Stimulated activated CD8-positive, alpha-beta memory T cell treated with anti-CD3 and anti-CD28 coated beads, Interleukin-2, amount 100 ng/mL, for 1 hour (primary cell): ENCODE data around the gene ARMH3.
"Not testable (repeated sequence)": the region's sequence is repeated elsewhere in the genome, so short reads cannot be mapped to it uniquely, and the experiment has no call there.

Experiments used
- DNase-seq, 2 donors: peaks; one replicate each; pipeline ENCODE4 v3.0.0-alpha.2; 2020; ENCODE audit warnings: low read depth in 2 of 2

ARMH3 gene

DNA sequence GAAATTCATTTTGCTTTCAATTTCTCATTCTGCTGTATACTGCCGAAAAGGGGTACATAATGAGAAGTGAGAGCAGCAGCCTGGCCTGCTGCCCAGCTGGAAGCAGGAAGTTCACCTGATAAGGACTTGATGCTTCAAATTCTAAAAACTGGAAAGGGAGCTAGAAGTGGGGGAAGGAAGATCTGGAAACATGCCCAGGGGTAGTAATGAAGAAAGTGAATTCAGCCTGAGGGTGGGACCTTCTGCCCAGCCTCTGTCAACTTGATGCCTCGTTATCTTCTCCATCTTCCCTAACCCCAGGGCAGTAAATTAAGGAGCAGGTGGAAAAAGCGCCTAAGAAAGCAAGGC, 69.4 kb downstream of the ARMH3 start:
- no peak for DNase-seq

DNA sequence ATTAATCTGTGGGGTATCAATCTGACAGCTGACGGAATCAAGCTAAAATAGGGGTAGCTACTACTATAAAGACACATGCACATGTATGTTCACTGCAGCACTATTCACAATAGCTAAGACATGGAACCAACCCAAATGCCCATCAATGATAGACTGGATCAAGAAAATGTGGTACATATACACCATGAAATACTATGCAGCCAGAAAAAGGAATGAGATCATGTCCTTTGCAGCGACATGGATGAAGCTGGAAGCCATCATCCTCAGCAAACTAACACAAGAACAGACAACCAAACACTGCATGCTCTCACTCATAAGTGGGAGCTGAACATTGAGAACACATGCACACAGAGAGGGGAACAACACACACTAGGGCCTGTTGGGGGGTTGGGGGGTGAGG, 75.3 kb downstream of the ARMH3 start:
- DNase-seq = not testable (repeated sequence)

DNA sequence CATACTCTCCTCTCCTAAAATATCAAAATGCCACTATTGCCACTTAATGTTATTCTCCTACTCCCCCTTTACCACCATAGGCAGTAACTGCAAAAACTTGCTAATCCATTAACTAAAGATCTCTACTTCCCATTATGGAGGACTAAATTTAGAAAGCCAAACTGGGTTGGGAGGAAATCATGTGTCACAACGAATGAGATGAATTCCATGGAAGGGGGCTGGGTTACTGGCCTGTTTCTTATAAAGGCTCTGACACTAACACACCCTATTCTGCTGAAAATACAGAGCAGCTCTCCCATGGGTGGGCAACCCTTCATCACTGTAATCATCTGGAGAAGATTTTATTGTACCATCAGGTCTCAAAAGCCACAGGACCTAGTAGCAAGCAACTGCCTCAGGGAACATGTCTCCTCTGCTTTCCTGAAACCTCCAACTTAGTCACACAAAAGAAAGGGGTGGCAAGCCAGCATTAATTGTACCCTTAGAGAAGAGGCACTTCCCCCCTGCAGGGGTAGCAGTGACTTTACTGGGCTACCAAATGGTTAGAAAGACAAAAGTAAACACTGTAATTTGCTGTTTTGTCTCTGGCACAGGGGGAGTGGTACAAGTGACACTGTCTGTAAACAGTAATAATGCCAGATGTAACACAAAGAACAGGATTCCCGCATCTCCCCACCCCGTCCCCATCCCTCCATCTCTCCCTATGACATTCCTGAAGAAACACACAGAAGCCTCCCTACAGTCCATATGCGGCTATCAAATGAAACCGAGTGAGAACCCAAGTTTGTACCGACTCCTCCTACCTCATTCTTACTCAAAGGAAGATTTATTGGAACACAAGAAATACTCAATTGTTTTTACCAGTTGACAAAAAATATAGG, 81.6 kb downstream of the ARMH3 start:
- DNase-seq = no peak

DNA sequence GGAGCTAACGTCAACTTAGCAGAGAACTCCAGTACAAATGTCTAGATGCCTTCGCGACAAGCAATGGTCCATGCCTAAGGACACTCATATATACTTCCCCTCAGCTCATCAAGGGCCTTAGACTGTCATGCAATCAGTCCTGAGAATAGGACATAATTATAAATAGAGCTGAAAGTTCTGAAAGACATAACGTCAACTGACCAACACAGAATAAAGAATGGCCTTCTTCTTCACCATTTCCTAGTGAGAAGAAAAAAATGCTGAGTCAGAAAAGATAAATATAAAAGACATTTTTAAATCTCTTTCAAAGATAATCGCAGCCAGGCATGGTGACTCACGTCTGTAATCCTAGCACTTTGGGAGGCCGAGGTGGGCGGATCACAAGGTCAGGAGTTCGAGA, 83.2 kb downstream of the ARMH3 start:
- DNase-seq = no peak

DNA sequence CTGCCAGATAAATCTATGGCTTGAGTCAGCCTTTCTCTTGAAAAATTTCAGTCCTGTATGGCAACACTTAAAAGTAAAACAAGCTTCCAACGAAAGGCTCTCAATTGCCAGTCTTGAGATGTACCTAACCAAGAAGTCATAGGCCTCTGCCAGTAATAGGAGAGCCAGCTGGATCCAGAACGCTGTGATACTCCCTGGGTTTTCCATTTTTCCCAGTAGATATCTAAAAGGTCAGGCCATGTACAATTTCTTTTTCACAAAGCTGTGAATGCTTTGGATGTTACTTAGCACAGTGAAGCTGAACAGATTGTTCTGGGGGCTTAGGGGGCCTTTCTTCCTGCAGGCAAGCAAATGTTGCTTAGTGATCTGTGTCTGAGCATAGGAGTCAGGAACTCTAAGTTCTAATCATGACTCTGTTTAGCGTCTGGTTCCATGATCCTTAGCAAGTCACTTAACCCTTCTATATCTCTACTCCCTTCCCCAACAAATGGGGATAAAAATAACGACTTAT, 86.5 kb downstream of the ARMH3 start:
- DNase-seq = no peak

DNA sequence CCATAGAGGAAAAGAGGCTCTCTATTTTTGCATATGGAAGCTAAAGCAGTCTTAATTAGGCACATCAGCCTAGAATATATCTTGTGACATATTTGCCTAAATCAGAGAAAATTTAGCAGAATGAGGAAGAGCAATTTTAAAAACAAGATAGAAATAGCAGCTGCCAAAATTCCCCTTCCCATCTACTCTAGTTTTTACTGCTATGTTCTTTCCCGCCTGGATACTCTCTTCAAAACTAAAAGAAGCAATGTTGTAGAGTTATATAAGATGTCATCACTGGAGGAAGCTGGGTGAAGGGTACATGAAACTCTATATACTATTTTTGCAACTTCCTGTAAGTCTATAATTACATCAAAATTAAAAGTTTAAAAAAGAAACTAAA, 87.0 kb downstream of the ARMH3 start:
- no peak for DNase-seq

DNA sequence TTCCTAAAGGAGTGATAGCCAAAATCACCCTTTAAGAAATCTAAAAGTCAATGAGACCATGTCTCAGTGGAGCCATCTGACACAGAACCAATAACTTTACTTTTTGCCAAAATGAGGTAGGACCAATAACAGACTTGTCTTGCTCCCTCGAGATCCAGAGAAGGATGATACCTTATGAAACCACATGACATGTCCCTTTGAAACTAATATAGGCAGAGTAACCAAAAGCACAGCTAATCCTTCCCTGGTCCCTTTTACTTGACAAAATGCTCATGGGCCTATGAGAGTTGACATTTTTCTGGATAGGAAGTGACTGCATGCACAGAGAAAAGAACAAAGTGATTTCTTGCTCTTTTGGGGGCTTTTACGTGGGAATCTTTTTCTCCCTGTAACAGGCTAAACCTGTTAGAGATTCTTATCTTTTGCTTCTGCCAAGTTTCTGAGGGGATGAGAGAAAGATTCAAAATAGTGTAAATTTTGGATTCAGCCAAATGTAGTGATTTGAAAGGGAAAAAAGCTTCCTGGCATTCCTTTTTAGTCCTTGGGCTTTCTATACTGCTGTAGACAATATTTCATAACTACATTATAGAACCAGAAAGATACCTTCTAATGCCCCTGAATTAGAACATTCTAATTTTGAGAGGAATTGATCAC, 87.6 kb downstream of the ARMH3 start:
- DNase-seq = no peak

DNA sequence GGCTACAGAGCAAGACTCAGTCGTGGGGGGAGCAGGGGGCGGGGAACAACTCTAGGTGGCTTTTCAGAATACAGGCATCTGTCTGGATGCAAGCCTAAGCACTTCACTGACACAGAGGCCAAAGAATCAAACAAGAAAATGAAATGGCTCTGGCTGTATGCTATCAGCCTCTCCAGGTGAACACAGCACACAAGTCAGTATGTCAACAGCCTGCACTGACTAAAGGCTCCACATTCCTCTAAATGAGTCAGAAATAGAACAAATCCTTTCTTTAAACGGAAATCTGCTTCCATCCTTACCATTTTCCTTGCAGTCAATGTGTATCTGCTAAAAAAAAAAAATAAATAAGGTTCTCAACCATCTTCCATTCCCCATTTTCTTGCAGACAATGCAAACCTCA, 88.3 kb downstream of the ARMH3 start:
- DNase-seq = no peak

DNA sequence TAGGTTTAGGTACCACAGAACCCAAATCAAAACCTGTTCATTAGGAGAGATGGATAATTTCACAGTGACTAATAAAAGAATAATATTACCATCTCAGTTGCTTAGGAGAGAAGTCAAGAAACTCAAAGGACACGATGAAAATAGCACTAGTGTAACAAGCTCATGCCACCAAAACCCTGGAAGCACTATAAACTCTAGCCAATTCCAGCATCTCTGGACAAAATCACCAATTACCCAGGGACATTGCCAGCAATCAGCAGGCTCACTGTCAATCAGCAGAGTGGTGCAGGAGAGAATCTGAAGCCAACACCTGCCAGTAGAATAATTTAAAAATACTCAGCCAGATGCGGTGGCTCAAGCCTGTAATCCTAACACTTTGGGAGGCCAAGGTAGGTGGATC, 88.9 kb downstream of the ARMH3 start:
- no peak for DNase-seq

DNA sequence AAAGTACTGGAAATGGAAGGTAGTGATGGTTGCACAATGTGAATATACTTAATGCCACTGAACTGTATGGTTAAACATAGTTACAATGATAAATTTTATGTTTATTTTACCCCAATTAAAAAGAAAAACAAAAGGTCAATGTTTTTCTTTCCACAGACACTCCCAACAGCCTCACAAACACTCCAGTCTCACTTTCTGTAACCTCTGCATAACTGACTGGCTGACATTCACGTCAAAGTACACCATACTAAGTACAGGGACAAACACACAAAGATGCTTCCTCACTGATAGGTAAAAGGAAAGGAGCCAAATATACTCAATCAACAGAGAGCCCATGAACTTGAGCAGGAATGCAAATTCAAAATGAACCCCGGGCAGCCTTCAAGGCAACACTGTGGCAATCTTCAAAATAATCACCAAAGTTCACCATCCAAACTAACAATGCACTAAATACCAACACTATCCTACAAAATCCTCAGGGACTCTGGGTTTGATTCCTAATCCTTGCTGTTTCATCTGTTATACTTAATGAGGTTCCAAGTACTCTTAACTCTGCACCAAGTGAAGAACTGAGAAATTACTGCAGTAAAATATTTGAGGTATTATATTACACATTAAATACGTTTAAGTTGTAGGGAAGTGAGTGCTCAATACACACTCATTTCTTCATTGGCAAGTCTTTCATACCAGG, 90.8 kb downstream of the ARMH3 start:
- no peak for DNase-seq

DNA sequence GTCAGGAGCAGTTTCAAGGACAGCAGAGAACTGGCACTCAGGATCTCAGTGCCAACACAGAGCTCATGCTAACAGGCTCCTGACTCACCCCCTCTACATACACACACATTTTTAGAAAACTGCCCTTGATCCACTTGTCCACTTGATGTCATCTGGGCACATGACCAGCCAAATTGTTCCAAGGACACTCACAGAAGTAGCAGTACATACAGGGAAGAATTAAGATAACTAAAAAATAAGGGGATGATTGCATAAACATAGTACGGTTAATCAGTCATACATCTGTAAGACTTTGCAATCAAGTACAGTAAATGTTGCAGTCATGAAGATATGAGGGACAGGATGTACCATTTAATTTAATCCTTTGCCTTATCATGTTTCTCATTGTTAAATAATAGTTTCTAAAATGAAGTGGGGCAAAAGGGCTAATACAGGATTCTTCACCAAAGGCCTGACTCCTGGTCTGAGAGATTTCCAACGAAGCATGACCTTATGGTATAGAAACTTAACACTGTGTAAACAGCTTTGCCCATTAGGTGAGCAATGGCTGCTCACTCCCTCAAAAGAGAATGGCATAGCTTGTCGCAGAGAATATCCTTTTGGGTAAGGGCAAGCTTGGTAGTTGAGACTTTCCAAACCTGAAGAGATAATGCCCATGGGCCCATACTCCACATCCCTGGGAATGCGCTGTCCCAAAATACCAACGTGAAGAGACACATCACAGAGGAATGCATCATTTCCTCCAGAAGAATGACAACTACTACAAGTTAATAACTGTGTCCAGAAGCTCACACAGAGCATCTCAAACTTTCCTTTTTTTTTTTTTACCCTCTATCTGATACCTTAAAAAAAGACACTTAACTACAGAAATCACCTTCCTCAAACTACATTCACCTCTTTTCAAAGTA, 94.1 kb downstream of the ARMH3 start:
- DNase-seq = no peak

DNA sequence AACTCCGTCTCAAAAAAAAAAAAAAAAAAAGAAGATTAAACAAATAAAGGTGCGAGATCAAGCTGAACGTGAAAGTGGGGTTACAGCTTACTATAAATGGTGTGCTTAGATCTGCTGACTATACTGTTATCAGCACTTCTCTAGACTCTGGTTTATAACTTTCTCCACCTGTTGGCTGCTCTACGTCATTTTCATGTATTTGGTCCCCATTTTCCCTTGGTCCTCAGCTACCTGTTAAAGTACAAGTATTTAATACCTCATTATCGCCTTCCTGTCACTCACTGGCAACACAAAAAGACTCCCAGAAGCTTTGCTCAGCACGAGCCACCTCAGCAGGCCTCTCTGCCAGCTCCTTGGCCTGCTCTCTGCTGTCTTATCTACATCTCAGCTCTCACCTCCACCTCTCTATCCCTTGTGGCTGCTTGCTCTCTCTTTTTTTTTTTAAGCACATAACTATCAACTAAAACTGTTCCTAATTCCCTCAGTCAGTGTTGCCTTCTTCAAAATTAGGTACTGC, 95.0 kb downstream of the ARMH3 start:
- no peak for DNase-seq

DNA sequence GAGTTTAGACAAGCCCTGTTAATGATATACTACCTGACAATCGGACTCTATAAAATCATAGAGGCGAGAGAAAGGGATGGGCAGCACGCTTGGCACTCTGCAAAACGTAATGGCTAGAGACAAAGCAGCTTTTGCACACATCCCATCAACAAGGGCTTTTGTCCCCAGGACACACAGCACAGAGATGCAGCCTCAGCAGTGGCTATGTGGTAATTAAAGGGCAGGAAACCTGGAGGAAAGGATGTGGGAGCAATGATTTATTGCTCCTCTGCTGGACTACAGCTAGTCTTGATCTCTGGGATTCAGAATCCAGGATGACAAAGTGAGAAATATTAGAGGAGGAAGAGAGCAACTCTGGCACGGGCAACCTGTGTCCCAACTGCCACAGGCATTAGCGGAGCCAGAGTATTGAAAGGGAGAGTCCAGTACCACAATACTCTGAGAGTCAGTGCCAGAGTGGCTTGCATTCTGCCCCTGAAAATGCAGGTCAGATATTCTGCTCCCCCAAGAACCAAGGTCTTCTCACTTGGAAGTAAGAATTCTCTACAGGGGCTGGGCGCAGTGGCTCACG, 96.5 kb downstream of the ARMH3 start:
- no peak for DNase-seq

DNA sequence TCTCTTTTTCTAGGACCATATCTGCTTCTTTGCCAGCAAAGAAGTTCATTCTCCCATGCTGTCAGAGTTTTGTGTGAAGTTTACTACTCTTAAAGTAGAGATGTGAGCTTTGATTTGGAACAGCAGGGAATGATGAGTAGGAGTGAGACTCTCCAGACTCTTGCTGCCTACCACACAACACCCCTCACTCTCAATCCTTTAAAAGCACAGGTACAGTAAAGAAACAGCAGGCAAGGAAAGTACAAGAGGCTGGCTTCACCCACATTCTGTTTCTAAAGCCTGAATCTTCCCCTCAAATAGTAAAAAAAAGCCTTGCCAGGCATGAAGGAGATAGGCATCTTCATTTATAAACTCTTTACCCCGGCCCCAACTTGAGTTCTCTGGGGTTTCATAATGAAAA, 97.3 kb downstream of the ARMH3 start:
- no peak for DNase-seq

DNA sequence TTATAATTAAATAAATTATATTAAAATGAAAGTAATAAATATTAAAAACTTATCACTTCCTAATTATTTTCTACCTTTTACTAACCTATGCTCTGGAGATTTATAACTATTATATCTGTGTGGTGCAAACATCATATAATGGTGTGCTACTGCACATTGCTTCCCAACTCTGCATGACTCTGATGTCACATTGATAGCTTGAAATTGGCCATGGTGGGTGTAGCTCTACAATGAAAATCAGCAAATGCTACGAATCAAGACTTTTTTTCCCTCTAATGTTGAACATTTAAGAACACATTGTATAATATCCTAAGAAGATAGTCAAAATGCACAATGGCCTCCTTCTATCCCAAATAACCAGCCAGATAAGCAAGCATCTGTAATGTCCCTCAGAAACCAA, 99.1 kb downstream of the ARMH3 start:
- no peak for DNase-seq

DNA sequence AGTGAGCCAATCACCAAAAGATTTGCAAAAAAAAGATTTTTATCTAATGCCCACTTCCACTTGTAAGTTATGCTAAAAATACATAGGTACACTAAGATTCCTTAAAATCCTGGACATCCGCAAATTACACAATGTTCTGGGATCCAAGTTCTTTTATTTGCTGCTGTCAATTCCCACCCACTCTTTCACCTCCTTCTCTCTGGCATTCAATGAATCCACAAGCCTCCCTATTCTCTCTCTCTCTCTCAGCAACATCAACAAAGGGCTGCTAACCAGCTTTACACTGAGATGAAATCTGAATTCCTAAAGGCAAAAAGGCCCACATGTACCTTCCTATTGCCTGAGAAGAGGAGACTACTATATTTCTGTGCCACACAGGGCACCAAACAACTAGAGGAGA, 99.9 kb downstream of the ARMH3 start:
- no peak for DNase-seq

DNA sequence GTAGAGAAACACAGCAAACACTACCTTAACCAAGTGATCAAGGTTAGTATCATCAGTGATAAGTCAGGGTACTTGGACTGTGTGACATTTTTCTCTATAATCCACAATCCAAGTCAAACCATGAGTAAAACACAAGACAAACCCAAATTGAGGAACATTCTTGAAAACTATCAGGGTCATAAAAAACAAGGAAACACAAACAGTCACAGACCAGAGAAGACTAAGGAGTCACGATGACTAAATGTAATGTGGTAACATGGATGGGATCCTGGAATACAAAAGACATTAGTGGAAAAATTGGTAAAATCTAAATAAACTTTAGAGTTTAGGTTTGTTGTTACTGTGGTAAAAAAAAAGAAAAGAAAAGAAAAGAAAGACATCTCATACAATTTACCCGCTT, 103.8 kb downstream of the ARMH3 start:
- no peak for DNase-seq

DNA sequence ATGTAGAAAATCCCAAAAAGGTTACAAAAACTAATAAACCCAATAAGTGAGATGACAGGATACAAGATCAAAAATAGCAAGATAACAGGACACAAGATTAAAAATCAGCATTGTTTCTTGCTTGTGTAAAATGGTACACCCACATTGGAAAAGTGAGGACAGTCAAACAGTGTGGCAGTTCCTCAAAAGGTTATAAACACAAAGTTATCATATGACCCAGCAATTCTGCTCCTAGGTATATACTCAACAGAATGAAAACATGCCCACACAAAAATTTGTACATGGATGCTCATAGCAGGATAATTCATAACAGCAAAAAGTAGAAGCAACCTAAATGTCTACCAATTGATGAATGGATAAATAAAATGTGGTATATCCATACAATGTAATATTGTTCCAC, 105.8 kb downstream of the ARMH3 start:
- DNase-seq = no peak

DNA sequence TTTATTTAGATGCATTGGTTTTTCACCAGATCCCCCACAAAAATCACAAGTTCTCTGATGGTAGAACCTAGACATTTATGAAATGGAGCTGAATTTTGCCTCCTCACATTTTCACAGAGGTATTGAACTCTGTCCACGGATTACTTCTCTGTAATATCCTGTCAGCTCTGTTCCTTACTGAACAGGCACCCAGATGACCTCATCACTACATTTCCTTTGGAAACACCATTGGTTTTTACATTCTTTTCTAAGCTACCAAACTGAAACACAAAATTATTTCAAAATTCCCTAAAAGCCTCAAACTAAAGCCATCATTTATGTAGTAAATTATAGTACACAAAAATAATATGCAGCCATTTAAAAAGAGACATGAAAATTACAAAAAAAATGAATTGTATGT, 114.1 kb downstream of the ARMH3 start:
- DNase-seq = no peak

DNA sequence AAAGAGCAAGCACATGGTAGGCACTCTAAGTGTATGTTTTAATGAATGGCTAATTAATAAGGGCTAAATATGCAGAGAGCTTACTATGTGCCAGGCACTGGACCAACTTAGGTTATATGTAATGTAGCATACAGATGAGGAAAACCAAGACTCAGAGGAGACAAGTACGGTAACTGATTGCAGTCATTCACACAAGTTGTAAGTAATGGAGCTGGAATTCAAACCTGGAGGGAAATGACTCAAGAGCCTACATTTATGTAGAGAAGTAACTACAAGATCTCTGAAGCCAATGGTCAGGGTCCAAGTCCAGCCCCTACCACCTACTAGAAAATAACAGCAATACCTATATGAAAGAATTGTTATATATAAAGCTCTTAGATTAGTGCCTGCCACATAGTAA, 115.1 kb downstream of the ARMH3 start:
- no peak for DNase-seq

DNA sequence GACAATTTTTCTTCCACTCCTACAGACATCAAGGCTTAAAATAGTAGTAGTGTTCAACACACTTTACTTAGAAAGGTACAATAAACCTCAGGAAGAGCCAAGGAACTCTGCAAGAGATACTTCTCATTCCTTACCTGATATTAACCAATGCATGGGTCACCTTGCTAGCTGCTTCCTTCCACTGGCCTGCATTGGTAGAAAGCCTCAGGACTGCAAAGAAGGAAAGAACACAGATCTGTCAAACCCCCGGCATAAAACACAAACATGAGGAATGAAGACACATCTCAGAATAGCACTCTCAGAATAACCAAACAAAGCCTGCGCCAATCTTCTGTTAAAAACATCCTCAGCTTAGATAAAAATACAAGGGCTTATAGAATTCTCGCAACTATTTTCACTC, 116.2 kb downstream of the ARMH3 start:
- DNase-seq = no peak
